NCI-H2171 (cell line): Measurements from ENCODE around the gene PIERCE2.
"Not testable (repeated sequence)": the region's sequence is repeated elsewhere in the genome, so short reads cannot be mapped to it uniquely, and the experiment has no call there.

ENCODE experiments used
- DNase-seq: peaks from one replicate; lab custom pipeline; 2025; lab: John Stamatoyannopoulos, UW

Gene PIERCE2, protein sequence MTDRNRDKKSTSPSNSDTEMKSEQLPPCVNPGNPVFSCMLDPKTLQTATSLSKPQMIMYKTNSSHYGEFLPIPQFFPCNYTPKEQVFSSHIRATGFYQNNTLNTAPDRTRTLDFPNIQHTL

GRCh38 chr15:55408012-55408928 lies at the start of gene PIERCE2, which contains the start of gene CCPG1:
Gene PIERCE2 (plus strand): TSS chr15:55408495. CDS start chr15:55408769, 274 bp downstream.
Gene CCPG1 (minus strand): TSS chr15:55408359. CDS start chr15:55389424, 18,935 bp downstream.
- peak; percentile 94 for DNase-seq

DNA sequence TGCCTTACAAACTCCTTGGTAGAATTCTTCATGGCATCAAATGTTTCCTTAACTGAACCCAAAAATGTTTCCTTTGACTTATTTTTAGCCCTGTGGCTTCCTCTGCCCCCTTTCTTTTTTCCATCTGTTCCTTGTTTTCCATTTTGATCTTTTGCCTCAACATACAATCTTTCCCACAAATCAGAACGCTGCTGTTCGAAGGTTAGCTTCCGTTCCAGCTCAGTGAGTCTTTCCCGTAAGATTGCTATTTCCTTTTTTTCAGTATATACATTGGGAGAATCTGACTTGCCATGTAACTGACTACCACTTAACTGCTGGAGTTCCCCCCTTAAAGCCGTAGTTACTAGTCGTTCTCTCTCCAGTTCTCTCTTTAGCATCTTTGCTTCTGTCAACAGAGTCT lies 48.0 kb upstream of the PIERCE2 start:
- no peak for DNase-seq

GRCh38 chr15:55361048-55361447 lies 47.2 kb upstream of the PIERCE2 start:
- DNase-seq, result no peak

DNA sequence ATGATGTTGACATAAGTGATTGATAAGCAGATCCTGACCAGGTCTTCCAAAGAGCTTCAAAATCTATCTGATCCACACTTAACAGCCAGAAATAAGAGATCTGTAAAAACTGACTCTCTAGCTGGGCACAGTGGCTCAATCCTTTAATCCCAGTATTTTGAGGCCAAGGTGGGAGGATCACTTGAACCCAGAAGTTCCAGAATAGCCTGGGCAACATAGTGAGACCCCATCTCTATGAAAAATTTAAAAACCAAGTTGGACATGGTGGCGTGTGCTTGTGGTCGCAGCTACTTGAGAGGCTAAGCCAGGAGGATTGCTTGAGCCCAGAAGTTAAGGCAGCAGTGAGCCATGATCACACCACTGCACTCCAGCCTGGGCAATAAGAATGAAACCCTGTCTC lies 45.7 kb upstream of the PIERCE2 start:
- DNase-seq, result no peak

DNA sequence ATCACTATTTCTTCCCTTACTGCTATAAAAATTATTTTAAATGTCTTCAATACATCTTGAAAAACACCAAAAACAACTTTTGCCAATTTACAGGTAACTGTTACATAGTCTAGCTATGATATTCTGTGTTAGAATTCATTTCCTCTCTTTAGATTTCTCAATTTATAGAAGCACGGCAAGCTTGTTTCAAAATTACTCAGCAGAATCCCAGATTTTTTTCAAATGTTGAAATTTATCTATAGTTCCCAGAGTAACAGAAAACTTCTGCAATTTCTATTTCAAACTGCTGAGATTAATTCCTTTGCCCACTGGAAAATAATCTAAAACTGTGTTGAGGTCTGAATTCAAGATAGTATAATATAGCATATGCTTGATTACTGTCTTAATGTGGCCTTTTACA lies 41.3 kb upstream of the PIERCE2 start:
- DNase-seq, result no peak

DNA sequence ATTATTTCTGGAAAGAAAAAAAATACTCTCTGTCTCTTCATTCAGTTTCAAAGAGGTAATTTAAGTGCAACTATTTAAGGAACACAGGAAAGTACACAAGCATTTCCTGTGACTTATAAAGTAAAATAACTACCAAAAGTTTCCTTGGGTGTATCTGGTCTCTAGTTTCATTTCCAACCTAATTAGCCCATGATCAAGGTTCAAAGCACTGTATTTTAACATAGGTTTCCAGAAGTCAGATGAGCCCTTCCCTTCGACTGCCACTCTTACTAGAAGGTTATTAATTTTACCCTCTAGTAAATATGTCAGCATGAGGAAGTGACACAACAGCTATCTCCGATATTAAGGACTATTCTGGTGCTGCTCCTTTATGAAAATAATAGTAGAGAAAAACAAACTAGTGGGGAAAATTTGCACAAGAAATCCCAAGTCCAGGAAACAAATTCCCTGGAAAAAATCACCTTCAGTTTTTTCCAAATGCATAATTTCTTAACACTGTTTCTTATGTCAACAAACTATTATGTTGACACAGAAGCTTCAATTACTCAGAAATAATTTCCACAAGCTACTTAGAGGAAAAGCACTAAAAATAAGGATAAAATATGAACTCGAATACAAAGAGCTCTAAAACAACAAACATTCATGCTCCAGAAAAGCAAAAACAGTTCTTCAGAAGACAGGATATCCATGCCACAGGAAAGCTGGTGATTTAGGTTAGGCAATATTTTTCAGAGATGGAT lies 35.4 kb upstream of the PIERCE2 start:
- DNase-seq, result no peak

GRCh38 chr15:55379095-55379494 lies 29.2 kb upstream of the PIERCE2 start:
- DNase-seq, result no peak

- no peak for DNase-seq
These were observed 26.7 kb upstream of the PIERCE2 start for GRCh38 chr15:55381595-55381994.

GRCh38 chr15:55383687-55384086 lies 24.6 kb upstream of the PIERCE2 start:
- DNase-seq, result no peak

- DNase-seq, result no peak
These were observed 21.3 kb upstream of the PIERCE2 start for GRCh38 chr15:55387027-55387426.

DNA sequence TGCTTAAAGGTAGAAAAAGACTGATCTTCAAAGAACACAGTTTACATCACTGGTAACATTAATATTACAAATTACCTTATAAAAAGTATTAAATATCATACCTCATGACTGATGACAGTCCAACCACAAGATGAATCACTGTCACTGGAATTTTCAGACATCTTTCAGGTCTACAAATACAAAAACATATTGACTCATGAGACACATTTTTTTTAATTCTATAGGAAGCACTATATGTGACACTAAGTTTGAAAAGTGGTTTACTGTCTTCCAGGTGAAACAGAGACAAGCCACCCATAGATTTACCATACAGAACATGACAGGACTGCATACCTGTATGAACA lies 19.1 kb upstream of the PIERCE2 start:
- DNase-seq, result no peak

GRCh38 chr15:55394694-55395093 lies 13.6 kb upstream of the PIERCE2 start:
- no peak for DNase-seq

DNA sequence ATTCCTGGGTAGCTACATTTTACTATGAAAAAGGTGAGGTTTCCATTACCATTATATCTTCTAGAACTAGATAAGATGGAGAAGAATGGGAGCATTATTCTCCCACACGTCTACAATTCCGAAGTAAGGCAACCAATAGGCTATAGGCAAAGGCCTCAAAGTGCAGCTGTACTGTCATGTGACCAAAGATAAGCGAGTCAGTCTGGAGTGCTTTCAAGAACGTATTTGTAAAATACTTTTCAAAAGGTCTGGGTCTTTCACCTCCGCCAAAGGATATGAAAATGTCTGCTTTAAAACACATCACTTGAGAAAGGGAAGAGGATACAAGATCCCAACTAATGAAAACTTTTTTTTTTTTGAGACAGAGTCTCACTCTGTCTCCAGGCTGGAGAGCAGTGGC lies 10.1 kb upstream of the PIERCE2 start:
- no peak for DNase-seq

DNA sequence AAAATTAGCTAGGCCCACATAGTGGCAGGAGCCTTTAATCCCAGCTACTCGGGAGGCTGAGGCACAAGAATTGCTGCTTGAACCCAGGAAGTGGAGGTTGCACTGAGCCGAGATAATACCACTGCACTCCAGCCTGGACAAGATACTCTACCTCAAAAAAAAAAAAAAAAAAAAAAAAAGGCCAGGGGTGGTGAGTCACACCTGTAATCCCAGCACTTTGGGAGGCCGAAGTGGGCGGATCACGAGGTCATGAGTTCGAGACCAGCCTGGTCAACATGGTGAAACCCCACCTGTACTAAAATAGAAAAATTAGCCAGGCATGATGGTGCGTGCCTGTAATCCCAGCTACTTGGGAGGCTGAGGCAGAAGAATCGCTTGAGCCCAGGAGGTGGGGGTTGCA lies 8.2 kb upstream of the PIERCE2 start:
- not testable (repeated sequence) for DNase-seq

DNA sequence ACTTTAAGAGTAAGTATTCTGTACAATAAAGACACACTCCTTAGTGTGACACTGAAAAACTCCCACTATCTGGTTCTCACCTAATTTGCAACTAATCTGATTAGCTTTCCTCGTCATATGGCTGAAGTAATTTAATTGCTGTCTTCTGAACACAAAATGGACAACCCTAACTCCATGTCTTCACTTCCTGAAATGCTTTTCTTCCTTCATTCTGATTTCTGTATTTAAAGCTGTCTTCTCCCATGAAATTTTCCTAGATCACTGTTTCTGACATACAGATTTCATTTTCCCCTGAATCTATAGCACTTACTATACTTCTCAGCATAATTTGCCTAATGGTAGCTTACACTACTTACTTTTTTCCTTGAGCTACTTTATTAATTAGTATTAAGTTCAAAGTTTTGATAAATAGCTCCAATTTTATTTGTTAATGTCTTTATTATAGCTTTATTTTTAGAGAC lies 6.5 kb upstream of the PIERCE2 start:
- DNase-seq, result no peak

DNA sequence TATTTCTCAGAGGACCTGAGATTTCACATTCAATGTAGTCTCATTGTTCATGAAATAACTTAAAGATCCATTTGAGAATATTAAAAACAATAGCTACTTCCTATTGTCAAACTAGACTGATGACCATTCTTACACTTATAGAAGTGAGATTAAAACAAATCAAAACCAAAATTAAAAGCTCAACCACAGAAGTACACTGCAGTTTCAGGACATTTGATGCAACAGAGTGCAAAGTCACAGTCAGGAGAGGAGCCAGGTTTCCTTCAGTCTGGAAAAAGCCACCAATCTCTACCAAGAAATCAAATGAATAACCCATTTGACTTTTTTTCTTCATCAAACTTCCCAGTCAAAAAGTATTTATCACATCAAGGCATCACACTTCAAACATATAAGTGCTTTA lies 5.6 kb upstream of the PIERCE2 start:
- DNase-seq, result no peak

GRCh38 chr15:55403531-55403930 lies 4.8 kb upstream of the PIERCE2 start:
- no peak for DNase-seq

- peak; percentile 36 for DNase-seq
These were observed 740 bp upstream of the PIERCE2 start for GRCh38 chr15:55407498-55408011.

GRCh38 chr15:55408976-55409375 lies 681 bp downstream of the PIERCE2 start:
- not testable (repeated sequence) for DNase-seq

- not testable (repeated sequence) for DNase-seq
These were observed 9.4 kb downstream of the PIERCE2 start for GRCh38 chr15:55417678-55418077.

- DNase-seq, result peak; percentile 66
These were observed 12.0 kb downstream of the PIERCE2 start for GRCh38 chr15:55420171-55420866.

GRCh38 chr15:55422089-55422488 lies 13.8 kb downstream of the PIERCE2 start:
- no peak for DNase-seq
